ENCODE data around the gene RPP30. TPM values are rescaled to one million over a fixed set of nuclear protein-coding genes. Genes with fewer than 3 reads are reported as not detected.

RPP30 gene
- total RNA-seq, 1 experiment from 2014 or later: 56.8 TPM

GRCh38 chr10:90936276-90936659 lies 64.5 kb downstream of the RPP30 start:
- POLR2A ChIA-PET: no interaction called here
- RAD21 ChIA-PET (ENCODE audit: low non-redundant PET in 1 of 2, low total read pairs in 2 of 2, uncharacterized antibody in 2 of 2, unreplicated experiment in 2 of 2): no interaction called here
- H3K79me2 ChIP-seq (ENCODE audit: insufficient read depth, low read length): no peaks in the 10 kb centered on the region
- DNase-seq (ENCODE audit: low read depth, low spot score): no peak
- no peaks in the 10 kb centered on the region for H3K9me2 ChIP-seq (ENCODE audit: insufficient read depth)
- no peak overlapping the region for H3K4me2 ChIP-seq (ENCODE audit: low read length)
- H3K27me3 ChIP-seq (ENCODE audit: insufficient read depth, low read length): no peaks in the 10 kb centered on the region
- H3K9ac ChIP-seq (ENCODE audit: low read length): no peak overlapping the region
- no peak overlapping the region for H2AFZ ChIP-seq (ENCODE audit: low read depth, low read length, poor library complexity, severe bottlenecking)
- no peaks in the 10 kb centered on the region for H3K9me3 ChIP-seq (ENCODE audit: control insufficient read depth in 1 of 2, insufficient read depth in 1 of 2, low read depth in 1 of 2, low read length in 2 of 2)
- no TSS peak for BruUV-seq (replicated peaks)
- intact Hi-C loops (cut with micrococcal nuclease): no loop called here
- no peak for ATAC-seq
- no peaks in the 10 kb centered on the region for H4K20me1 ChIP-seq (ENCODE audit: insufficient read depth)
- H3K4me3 ChIP-seq (replicated peaks in 1 of 2; ENCODE audit: low read depth in 1 of 2, low read length in 2 of 2): no peak overlapping the region
- H3K36me3 ChIP-seq (ENCODE audit: control insufficient read depth in 1 of 2, insufficient read depth in 2 of 2, low read length in 2 of 2): no peaks in the 10 kb centered on the region
- TF ChIP-seq ZNF274 (IDR thresholded peaks at IDR 0.05; ENCODE audit: low read depth, low read length) (no peak), YY1 (IDR thresholded peaks at IDR 0.05; ENCODE audit: extremely low read depth, insufficient replicate concordance, low read depth, low read length) (no peak), SRF (IDR thresholded peaks at IDR 0.05; ENCODE audit: low read depth) (no peak), MAX (IDR thresholded peaks at IDR 0.05) (no peak), SIN3A (IDR thresholded peaks at IDR 0.05; ENCODE audit: low read depth) (no peak), ZBTB33 (IDR thresholded peaks at IDR 0.05; ENCODE audit: extremely low read depth, insufficient replicate concordance, low read length) (no peak), EGR1 (IDR thresholded peaks at IDR 0.05; ENCODE audit: low read depth) (no peak), ZFX (IDR thresholded peaks at IDR 0.05) (no peak), TCF7L2 (IDR thresholded peaks at IDR 0.05; ENCODE audit: borderline replicate concordance, extremely low read depth, insufficient read depth, insufficient read length) (no peak), EZH2 (IDR thresholded peaks at IDR 0.05) (no peak), POLR2AphosphoS5 (IDR thresholded peaks at IDR 0.05; ENCODE audit: low read depth, low read length) (no peak), ATF3 (IDR thresholded peaks at IDR 0.05) (no peak), CTCF (IDR thresholded peaks at IDR 0.05 in 2 of 3, conservative IDR thresholded peaks at IDR 0.05 in 1 of 3; ENCODE audit: borderline replicate concordance in 1 of 3, insufficient read depth in 1 of 3, low read depth in 2 of 3, low read length in 2 of 3) (no peak), REST (IDR thresholded peaks at IDR 0.05; ENCODE audit: low read depth) (no peak), CBX3 (IDR thresholded peaks at IDR 0.05; ENCODE audit: low read depth) (no peak), EZH2phosphoT487 (IDR thresholded peaks at IDR 0.05; ENCODE audit: borderline replicate concordance) (no peak), ELF1 (IDR thresholded peaks at IDR 0.05; ENCODE audit: borderline replicate concordance, low read depth) (no peak), JUND (IDR thresholded peaks at IDR 0.05) (no peak)
- H3K27ac ChIP-seq (ENCODE audit: low read depth, low read length): no peak overlapping the region
- CTCF ChIA-PET: no interaction called here
- peaks cover under 1 to 4% of the 10 kb centered on the region in 2 experiments; a peak in 2 of 4 replicates for H3K4me1 ChIP-seq (ENCODE audit: control insufficient read depth in 1 of 2, insufficient read depth in 2 of 2, low read length in 2 of 2)

Data from HCT116 (cell line).